ENCODE results near the gene GYPB. TPM values are rescaled to one million over a fixed set of nuclear protein-coding genes. Genes with fewer than 3 reads are reported as not detected.
A peak's percentile ranks its signal among the peaks of the same experiment; 100 is the strongest.
"Not testable (repeated sequence)": the region's sequence is repeated elsewhere in the genome, so short reads cannot be mapped to it uniquely, and the experiment has no call there.

GYPB gene
- total and polyA plus RNA-seq, 5 donors: not detected

GRCh38 chr4:144008602-144009001 lies 10.6 kb downstream of the GYPB start:
- intact Hi-C loops (cut with DNase I); DNase-seq; ATAC-seq: not testable (repeated sequence)

GRCh38 chr4:144007960-144008359 lies 11.2 kb downstream of the GYPB start:
- 83% methylated on average over 1 of the region's 1 CpG for WGBS
- intact Hi-C loops (cut with DNase I): not testable (repeated sequence)

More at GRCh38 chr4:144008602-144009001, 10.6 kb downstream of the GYPB start:
- whole genome bisulfite sequencing: 91% methylated on average over 3 of the region's 3 CpGs
- H3K9me3 ChIP-seq (ENCODE audit: control insufficient read depth, low read length); H3K4me3 ChIP-seq (ENCODE audit: low read length); H3K27me3 ChIP-seq (ENCODE audit: control insufficient read depth, insufficient read depth); H3K4me1 ChIP-seq (ENCODE audit: control insufficient read depth, insufficient read depth, low read length); H3K27ac ChIP-seq (ENCODE audit: low read length): not testable (repeated sequence)

GRCh38 chr4:144006200-144006803 lies 12.9 kb downstream of the GYPB start:
- H3K4me1 ChIP-seq (ENCODE audit: control insufficient read depth, insufficient read depth, low read length); H3K9me3 ChIP-seq (ENCODE audit: control insufficient read depth, low read length); H3K4me3 ChIP-seq (ENCODE audit: low read length); intact Hi-C loops (cut with DNase I); H3K27ac ChIP-seq (ENCODE audit: low read length); H3K27me3 ChIP-seq (ENCODE audit: control insufficient read depth, insufficient read depth); DNase-seq: not testable (repeated sequence)
- ATAC-seq: peak; percentile 31 to 43
- WGBS: 63% methylated on average over 2 of the region's 2 CpGs

More at GRCh38 chr4:144007960-144008359, 11.2 kb downstream of the GYPB start:
- H3K9me3 ChIP-seq (ENCODE audit: control insufficient read depth, low read length); H3K27ac ChIP-seq (ENCODE audit: low read length); DNase-seq; H3K27me3 ChIP-seq (ENCODE audit: control insufficient read depth, insufficient read depth); H3K4me3 ChIP-seq (ENCODE audit: low read length); H3K4me1 ChIP-seq (ENCODE audit: control insufficient read depth, insufficient read depth, low read length); ATAC-seq: not testable (repeated sequence)

- H3K9me3 ChIP-seq (ENCODE audit: control insufficient read depth, low read length); H3K4me1 ChIP-seq (ENCODE audit: control insufficient read depth, insufficient read depth, low read length); ATAC-seq; H3K27ac ChIP-seq (ENCODE audit: low read length); intact Hi-C loops (cut with DNase I); H3K4me3 ChIP-seq (ENCODE audit: low read length); DNase-seq; H3K27me3 ChIP-seq (ENCODE audit: control insufficient read depth, insufficient read depth): not testable (repeated sequence)
Observed at GRCh38 chr4:144005558-144005953, 13.6 kb downstream of the GYPB start.

- H3K27me3 ChIP-seq (ENCODE audit: control insufficient read depth, insufficient read depth); H3K9me3 ChIP-seq (ENCODE audit: control insufficient read depth, low read length); ATAC-seq; H3K4me1 ChIP-seq (ENCODE audit: control insufficient read depth, insufficient read depth, low read length); DNase-seq; intact Hi-C loops (cut with DNase I); H3K27ac ChIP-seq (ENCODE audit: low read length); H3K4me3 ChIP-seq (ENCODE audit: low read length): not testable (repeated sequence)
- WGBS: 64% methylated on average over 4 of the region's 4 CpGs
Observed at GRCh38 chr4:144004868-144005557, 14.2 kb downstream of the GYPB start.

- H3K4me3 ChIP-seq (ENCODE audit: low read length); H3K4me1 ChIP-seq (ENCODE audit: control insufficient read depth, insufficient read depth, low read length); H3K27me3 ChIP-seq (ENCODE audit: control insufficient read depth, insufficient read depth); intact Hi-C loops (cut with DNase I); H3K27ac ChIP-seq (ENCODE audit: low read length); ATAC-seq; DNase-seq; H3K9me3 ChIP-seq (ENCODE audit: control insufficient read depth, low read length): not testable (repeated sequence)
Observed at GRCh38 chr4:144003890-144004265, 15.3 kb downstream of the GYPB start.

GRCh38 chr4:144003205-144003889 lies 15.8 kb downstream of the GYPB start:
- intact Hi-C loops (cut with DNase I); H3K27ac ChIP-seq (ENCODE audit: low read length); H3K9me3 ChIP-seq (ENCODE audit: control insufficient read depth, low read length); DNase-seq; H3K27me3 ChIP-seq (ENCODE audit: control insufficient read depth, insufficient read depth); H3K4me1 ChIP-seq (ENCODE audit: control insufficient read depth, insufficient read depth, low read length); H3K4me3 ChIP-seq (ENCODE audit: low read length); ATAC-seq: not testable (repeated sequence)
- WGBS: 54% methylated on average over 2 of the region's 2 CpGs

- 62% methylated on average over 6 of the region's 6 CpGs for WGBS
- H3K27me3 ChIP-seq (ENCODE audit: control insufficient read depth, insufficient read depth); intact Hi-C loops (cut with DNase I): not testable (repeated sequence)
Observed at GRCh38 chr4:144000331-144000995, 18.7 kb downstream of the GYPB start.

GRCh38 chr4:143996193-143996592 lies 23.0 kb downstream of the GYPB start:
- intact Hi-C loops (cut with DNase I); H3K27ac ChIP-seq (ENCODE audit: low read length); DNase-seq; H3K4me1 ChIP-seq (ENCODE audit: control insufficient read depth, insufficient read depth, low read length); ATAC-seq; H3K9me3 ChIP-seq (ENCODE audit: control insufficient read depth, low read length); H3K4me3 ChIP-seq (ENCODE audit: low read length); H3K27me3 ChIP-seq (ENCODE audit: control insufficient read depth, insufficient read depth): not testable (repeated sequence)
- WGBS: 95% methylated on average over 4 of the region's 4 CpGs

More at GRCh38 chr4:144000331-144000995, 18.7 kb downstream of the GYPB start:
- not testable (repeated sequence) for H3K4me1 ChIP-seq (ENCODE audit: control insufficient read depth, insufficient read depth, low read length); H3K27ac ChIP-seq (ENCODE audit: low read length); ATAC-seq; H3K4me3 ChIP-seq (ENCODE audit: low read length); DNase-seq; H3K9me3 ChIP-seq (ENCODE audit: control insufficient read depth, low read length)

- H3K9me3 ChIP-seq (ENCODE audit: control insufficient read depth, low read length); ATAC-seq; H3K4me1 ChIP-seq (ENCODE audit: control insufficient read depth, insufficient read depth, low read length); H3K4me3 ChIP-seq (ENCODE audit: low read length); H3K27ac ChIP-seq (ENCODE audit: low read length); DNase-seq; intact Hi-C loops (cut with DNase I); H3K27me3 ChIP-seq (ENCODE audit: control insufficient read depth, insufficient read depth): not testable (repeated sequence)
- WGBS: no CpG with 5 or more reads among the region's 1 CpG
Observed at GRCh38 chr4:143991761-143992160, 27.4 kb downstream of the GYPB start.

- intact Hi-C loops (cut with DNase I); H3K27me3 ChIP-seq (ENCODE audit: control insufficient read depth, insufficient read depth); DNase-seq; H3K4me3 ChIP-seq (ENCODE audit: low read length); H3K9me3 ChIP-seq (ENCODE audit: control insufficient read depth, low read length); H3K4me1 ChIP-seq (ENCODE audit: control insufficient read depth, insufficient read depth, low read length); H3K27ac ChIP-seq (ENCODE audit: low read length); ATAC-seq: not testable (repeated sequence)
- WGBS: 45% methylated on average over 3 of the region's 3 CpGs
Observed at GRCh38 chr4:143990717-143991116, 28.5 kb downstream of the GYPB start.
